IPS DF 19.7 (cell line): ENCODE results near the gene MYRIP.
"Not testable (repeated sequence)": the region's sequence is repeated elsewhere in the genome, so short reads cannot be mapped to it uniquely, and the experiment has no call there.

Experiments used
- DNase-seq: peaks from one replicate; pipeline ENCODE4 v3.0.0-alpha.2; 2013; ENCODE audit warnings: low read depth, low spot score

Gene MYRIP

DNA sequence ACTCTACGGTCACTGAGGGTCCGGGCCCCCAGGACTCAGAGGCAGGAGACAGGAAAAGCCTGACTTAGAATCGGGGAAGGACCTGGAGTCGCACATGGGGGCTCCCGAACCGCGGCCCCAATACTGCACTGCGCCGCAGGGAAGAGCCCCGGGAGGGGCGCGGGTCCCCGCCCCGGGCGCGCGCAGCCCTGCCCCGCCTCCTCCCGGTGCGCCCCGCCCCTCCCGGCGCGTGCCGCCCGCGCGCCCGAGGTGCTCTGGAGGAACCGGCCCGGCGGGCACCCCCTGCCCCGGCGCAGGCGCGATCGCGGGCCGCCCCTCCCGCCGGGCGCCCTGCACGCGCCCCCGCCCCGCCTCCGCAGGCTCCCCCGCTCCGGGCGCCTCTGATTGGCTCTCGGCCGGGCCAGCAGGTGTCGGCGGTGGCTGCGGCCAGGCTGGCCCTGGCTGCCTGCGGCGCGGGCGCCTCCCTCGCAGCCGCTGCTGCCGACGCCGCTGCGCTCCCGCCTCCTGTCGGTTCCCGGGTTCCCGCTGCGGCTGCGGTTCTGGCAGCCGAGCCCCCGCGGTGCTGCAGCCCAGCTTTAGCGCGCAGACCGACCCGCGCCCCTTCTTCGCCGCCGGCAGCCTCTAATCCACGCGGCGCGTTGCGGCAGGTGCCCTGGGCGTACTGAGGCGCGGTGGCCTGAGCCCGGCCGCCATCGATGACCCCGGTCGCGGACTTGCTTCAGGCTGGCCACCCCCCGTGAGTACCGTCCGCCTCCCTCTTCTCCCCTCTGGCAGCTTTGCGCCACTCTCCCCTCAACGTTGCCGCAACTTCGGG lies at the start of gene MYRIP:
Gene MYRIP (plus strand): TSS at position 429 of the 814 bp plus-strand sequence. CDS start 91,208 bp downstream, outside the sequence.
- DNase-seq: no peak

DNA sequence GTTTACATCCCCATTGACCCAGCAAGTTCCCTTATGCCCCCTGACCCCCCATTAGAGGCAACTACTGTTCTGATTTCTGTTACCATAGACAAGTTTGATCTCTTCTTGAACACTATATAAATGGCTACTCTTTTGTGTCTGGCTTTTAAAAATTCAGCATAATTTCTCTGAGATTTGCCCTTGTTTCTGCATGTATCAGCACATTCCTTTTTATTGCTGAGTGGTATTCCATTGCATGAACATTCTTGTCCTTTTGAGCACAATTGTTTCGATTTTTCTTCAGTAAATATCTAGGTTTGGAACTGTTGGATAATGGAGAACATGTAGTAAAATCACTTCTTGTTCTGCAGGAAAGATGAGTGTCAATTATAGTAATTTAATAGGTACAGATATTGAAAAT lies 49.1 kb upstream of the MYRIP start:
- DNase-seq: no peak

GRCh38 chr3:39762537-39763070 lies 46.8 kb upstream of the MYRIP start:
- DNase-seq: no peak

DNA sequence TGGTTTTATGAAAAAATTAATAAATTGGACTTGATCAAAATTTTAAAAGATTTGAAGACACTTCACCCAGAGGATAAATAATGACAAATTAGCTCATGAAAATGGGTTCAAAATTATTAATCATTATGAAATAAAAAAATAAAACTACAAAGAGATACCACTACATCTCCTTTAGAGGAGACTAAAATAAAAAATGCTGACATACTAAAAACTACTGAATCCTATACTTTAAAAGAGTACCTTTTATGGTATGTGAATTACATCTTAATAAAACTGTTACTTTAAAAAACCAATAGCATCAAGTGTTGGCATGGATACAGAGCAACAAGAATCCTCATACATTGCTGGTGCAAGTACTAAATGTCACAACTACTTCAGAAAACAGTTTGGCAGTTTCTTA lies 46.0 kb upstream of the MYRIP start:
- DNase-seq: no peak

- DNase-seq: no peak
Observed at GRCh38 chr3:39765575-39765974, 43.8 kb upstream of the MYRIP start.

- no peak for DNase-seq
Observed at GRCh38 chr3:39766433-39766832, 43.0 kb upstream of the MYRIP start.

DNA sequence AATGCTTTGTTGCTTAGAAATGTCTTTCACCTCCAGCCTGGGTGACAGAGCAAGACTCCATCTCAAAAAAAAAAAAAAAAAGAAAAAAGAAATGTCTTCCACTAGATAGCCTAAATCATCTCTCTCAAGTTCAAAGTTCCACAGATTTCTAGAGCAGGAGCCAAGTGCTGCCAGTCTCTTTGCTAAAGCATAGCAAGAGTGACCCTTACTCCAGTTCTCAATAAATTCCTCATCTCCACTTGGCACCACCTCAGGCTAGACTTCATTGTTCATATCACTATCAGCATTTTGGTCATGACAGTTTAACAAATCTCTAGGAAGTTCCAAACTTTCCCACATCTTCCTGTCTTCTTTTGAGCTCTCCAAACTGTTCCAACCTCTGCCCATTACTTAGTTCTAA lies 42.5 kb upstream of the MYRIP start:
- DNase-seq: not testable (repeated sequence)

GRCh38 chr3:39778168-39778567 lies 31.2 kb upstream of the MYRIP start:
- DNase-seq: not testable (repeated sequence)

DNA sequence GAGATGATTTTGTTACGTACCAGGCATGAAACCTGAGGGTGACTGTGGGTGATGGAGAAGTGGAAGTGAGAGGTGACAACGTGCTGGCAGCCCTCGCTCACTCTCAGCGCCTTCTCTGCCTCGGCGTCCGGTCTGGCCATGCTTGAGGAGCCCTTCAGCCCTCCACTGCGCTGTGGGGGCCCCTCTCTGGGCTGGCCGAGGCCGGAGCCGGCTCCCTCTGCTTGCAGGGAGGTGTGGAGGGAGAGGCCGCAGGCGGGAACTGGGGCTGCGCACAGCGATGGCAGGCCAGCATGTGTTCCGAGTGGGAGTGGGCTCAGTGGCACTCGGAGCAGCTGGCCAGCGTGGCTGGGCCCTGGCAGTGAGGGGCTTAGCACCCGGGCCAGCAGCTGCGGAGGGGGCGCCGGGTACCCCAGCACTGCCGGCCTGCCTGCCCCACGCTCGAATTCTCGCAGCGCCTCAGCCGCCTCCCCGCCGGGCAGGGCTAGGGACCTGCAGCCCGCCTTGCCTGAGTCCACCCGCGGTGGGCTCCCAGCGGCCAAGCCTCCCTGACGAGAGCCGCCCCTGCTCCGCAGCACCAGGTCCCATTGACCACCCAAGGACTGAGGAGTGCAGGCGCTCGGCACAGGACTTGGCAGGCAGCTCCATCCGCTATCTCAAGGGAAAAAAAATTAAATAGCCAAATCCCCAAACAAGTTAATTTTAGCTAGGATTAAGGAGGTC lies 29.7 kb upstream of the MYRIP start:
- DNase-seq: no peak

DNA sequence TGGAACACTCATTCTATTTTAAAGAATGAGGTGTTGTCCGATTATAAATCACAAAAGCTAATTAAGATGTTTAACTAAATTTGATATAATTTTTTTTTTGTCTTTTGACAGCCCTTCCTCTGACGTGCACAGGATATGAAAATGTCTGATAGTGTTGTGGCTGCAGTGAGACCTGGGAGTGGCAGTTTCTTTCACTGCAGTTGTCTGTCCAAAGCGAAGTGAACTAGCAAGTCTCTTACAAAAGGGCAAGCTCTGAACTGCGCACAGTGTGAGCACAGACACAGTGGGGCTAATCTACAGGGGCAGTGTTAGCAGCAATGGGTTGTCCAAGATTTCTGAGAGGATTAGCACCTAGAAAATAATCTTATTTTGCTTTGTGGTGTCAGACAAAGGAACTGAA lies 29.1 kb upstream of the MYRIP start:
- DNase-seq: no peak

DNA sequence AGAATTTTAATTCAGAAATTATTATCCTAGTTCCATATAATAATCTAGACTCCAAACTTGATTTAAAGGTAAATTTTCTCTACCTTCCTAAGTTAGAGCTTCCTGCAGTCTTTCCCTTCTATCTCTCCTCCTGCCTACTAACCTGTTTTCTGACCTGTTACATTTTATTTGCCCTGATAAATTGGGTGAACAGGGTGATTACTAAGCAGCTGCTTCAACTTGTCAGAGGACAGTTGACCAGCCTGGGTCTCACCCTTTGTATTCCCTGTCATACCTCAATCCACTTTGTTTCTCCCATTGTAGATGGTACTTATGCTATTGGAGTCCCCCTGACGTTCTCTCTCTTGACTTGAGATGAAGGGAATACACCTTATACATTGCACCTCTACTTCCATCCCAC lies 28.4 kb upstream of the MYRIP start:
- DNase-seq: no peak

DNA sequence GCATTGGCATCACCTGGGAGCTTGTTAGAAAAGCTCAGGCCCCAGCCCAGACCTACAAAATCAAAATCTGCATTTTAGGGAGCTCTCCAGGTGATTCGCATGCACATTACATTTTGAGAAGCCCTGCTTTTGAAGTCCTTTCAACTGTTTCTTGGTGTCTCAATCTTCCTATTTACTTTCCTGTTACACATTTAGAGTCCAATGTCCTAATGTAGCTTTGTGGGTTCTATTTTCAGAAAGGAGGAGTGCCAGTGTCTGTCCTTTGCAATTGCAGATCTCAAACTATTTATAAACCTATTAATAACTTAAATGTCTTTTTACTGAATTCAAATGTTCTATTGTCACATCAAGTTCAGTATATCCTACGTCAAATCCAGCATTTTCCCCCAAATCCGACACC lies 27.8 kb upstream of the MYRIP start:
- DNase-seq: no peak

- no peak for DNase-seq
Observed at GRCh38 chr3:39783680-39784079, 25.7 kb upstream of the MYRIP start.

DNA sequence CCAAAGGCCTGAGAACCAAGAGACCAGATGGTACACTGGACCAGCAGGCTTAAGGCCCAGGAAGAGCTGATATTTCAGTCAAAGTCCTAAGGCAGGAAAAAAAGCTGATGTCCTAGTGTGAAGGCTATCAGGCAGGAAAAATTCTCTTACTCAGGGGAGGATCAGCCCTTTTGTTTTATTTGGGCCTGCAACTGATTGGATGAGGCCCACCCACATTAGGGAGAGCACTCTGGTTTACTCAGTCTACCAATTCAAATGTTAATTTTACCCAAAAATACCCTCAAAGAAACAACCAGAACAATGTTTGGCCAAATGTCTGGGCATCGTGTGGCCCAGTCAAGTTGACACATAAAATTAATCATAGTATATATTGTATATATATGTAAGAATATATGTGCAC lies 24.5 kb upstream of the MYRIP start:
- DNase-seq: no peak

DNA sequence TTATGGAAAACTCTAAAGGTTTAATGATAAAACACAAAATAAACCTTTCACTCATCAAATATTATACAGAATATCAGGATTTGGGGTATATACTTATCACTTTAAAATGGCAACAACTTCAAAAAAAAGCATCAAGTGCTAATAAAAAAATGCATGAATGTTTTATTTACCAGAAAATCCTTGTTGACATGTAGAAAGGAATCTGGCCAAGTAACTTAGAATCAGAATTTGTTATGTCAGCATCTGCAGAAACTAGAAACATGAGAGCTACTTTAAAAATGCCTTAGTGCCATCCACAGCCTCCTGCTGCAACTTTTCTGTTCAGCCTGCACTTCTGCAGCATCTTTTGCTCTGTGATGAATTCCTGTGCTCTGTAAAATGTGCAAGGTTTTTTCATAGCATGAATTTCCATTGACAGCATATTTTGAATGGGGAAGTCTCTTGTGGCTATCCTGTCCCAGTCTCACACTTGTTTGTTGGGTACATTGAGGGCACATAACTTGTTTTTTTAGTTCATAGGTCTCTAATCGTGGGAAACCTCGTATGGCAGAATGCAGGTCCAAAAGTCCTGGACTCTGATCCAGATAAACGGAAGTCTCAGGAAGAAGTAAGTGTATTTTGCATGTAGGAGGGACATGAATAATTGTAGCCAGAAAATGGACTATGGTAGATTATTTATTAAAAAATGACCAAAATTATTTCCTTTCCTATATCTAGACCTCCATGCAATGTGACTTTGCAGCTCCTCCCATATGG lies 21.1 kb upstream of the MYRIP start:
- no peak for DNase-seq

DNA sequence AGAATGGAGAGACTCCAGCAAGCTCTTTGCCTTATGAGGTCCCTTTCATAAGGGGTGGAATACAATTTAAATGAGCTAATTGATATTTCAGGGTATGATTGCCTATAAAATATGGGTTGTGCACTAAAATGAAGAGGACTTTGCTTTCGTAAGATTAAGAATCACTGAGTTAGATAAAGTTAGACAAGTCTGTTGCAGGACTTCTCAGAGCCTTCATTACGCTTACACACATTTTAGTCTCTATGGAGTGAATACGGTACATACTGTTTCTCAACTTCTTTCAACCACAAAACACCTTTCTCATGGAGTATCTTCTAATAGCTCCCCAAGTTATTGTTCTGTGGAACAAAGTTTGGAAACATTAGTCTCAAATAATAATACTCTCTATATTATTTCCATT lies 17.8 kb upstream of the MYRIP start:
- DNase-seq: no peak

DNA sequence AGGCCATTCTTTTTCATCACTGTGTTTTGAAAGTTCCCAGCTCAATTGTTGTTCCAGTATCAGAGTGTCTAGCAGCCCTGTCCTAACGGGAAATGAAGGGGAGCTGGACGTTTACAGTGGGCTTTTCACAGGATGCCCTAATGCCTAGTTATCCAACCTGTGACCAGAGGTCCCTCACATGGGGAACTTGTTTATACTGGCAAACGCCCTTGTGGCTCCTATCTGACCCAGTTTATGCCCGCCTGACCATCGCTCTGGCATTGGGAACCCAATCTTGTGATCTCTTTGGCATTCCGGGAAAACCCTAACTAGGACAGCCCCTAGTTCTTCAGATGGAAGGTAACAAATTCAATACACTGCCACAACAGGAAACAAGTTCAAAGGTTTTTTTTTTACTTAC lies 14.5 kb upstream of the MYRIP start:
- no peak for DNase-seq

DNA sequence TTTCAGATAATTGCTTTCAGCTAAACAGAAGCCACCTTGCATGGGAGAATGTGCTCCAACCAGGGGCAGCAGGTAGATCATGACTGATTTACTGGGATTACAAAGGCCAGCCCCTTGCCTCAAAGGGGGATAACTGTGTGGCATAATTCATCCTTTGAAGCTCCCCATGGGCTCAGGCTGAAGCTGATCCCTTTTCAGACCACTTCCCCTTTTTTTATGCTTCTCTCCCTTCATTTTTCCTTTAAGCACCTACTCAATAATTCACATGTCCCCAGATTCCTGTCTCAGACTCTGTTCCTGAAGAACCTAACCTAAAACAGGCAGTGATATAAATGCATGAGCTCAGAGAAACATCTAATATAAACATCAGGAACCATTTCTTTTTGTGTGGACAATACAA lies 8.2 kb upstream of the MYRIP start:
- DNase-seq: no peak

GRCh38 chr3:39802486-39802885 lies 6.9 kb upstream of the MYRIP start:
- not testable (repeated sequence) for DNase-seq

DNA sequence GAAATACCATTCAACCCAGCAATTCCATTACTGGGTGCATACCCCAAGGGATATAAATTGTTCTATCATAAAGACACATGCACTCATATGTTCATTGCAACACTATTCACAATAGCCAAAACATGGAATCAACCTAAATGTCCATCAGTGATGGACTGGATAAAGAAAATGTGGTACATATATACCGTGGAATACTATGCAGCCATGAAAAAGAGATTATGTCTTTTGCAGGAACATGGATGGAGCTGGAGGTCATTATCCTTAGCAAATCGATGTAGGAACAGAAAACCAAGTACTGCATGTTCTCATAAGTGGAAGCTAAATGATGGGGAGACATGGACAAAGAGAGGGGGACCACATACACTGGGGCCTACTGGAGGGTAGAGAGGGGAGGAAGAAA lies 5.5 kb upstream of the MYRIP start:
- no peak for DNase-seq

DNA sequence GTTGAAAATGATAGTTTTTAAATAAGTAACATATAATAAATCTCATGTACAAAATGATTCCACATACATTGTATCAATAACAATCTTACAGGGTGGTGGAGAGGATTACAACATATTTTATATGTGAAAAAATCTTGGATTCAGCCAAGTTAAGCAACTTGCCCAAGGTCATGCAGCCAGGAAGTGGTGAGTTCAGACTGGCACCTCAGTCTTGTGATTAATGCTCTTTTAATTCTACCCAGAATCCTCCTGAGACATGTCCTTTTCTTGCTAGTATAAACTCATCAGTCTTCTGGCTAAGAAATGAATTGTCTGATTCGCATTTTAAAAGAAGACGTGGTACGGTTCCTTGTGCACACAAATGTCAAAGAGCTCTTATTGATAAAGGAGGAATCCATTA lies 4.5 kb upstream of the MYRIP start:
- no peak for DNase-seq

GRCh38 chr3:39805650-39806049 lies 3.8 kb upstream of the MYRIP start:
- DNase-seq: no peak
